HepG2 (cell line): ENCODE data around the gene CCNA2. TPM values are rescaled to one million over a fixed set of nuclear protein-coding genes. Genes with fewer than 3 reads are reported as not detected.

Experiments used
- GLI4 ChIP-seq: sonication (generic); formaldehyde crosslinking; IDR thresholded peaks from 2 replicates; pipeline ENCODE4 v1.5.1; 2020; ENCODE audit warnings: missing genetic modification reagents, mild to moderate bottlenecking, moderate library complexity, borderline replicate concordance
- KLF11 ChIP-seq: IDR thresholded peaks from 2 replicates; pipeline ENCODE4 v1.6.1; 2016; ENCODE audit warnings: missing compliant biosample characterization
- MTA3 ChIP-seq: sonication (generic); formaldehyde crosslinking; IDR thresholded peaks from 2 replicates; pipeline ENCODE4 v1.4.0; 2020; ENCODE audit warnings: missing genetic modification reagents
- NFKB2 ChIP-seq: sonication (generic); formaldehyde crosslinking; IDR thresholded peaks from 2 replicates; pipeline ENCODE4 v1.4.0; 2020; ENCODE audit warnings: missing genetic modification reagents, borderline replicate concordance
- PAXIP1 ChIP-seq: sonication (generic); formaldehyde crosslinking; conservative IDR thresholded peaks from 2 replicates; pipeline ENCODE4 v1.4.0; 2020; ENCODE audit warnings: mild to moderate bottlenecking, missing genetic modification reagents, moderate library complexity
- SMAD3 ChIP-seq: sonication (generic); formaldehyde crosslinking; IDR thresholded peaks from 2 replicates; pipeline ENCODE4 v1.4.0; 2020; ENCODE audit warnings: missing genetic modification reagents
- STAG1 ChIP-seq: sonication (generic); formaldehyde crosslinking; IDR thresholded peaks from 2 replicates; pipeline ENCODE4 v1.4.0; 2020; ENCODE audit warnings: missing genetic modification reagents
- STAT6 ChIP-seq: sonication (generic); formaldehyde crosslinking; IDR thresholded peaks from 2 replicates; pipeline ENCODE4 v1.4.0; 2020; ENCODE audit warnings: missing genetic modification reagents, mild to moderate bottlenecking, borderline replicate concordance
- ZNF264 ChIP-seq: sonication (generic); formaldehyde crosslinking; IDR thresholded peaks from 2 replicates; pipeline ENCODE4 v1.4.0; 2020; ENCODE audit warnings: missing genetic modification reagents
- ZNF772 ChIP-seq: sonication (generic); formaldehyde crosslinking; IDR thresholded peaks from 2 replicates; pipeline ENCODE4 v1.5.0; 2020; ENCODE audit warnings: mild to moderate bottlenecking, missing genetic modification reagents
- ZNF773 ChIP-seq: sonication (generic); formaldehyde crosslinking; IDR thresholded peaks from 2 replicates; pipeline ENCODE4 v1.4.0; 2020; ENCODE audit warnings: missing genetic modification reagents, borderline replicate concordance
- polyA plus RNA-seq, 8 experiments: library from polyadenylated mRNA; depleted of rRNA in 3 of 8; stranded (reverse) in 7 of 8; unstranded in 1 of 8; fragments of >200 nt; fragmentation: Illumina TruSeq in 4 of 8; extraction: Trizol in 4 of 8; gene quantifications; 2 replicates each; pipeline versions ENCODE4 v1.2.1 to v1.2.3, GENCODE V29; 2011 to 2016; ENCODE audit warnings: low read depth in 4 of 8, missing spikeins in 1 of 8, mixed read lengths in 1 of 8; ENCODE audit not compliant: insufficient read depth in 1 of 8
- total RNA-seq, 5 experiments: library from RNA; depleted of rRNA; stranded (reverse); fragments of >200 nt; fragmentation: Illumina TruSeq; extraction: Trizol; gene quantifications; 2 replicates each; pipeline ENCODE4 v1.2.3, GENCODE V29; 2016; ENCODE audit warnings: low read depth in 1 of 5
- TF ChIP-seq, protein P1 (sequence below): IDR thresholded peaks from 2 replicates; pipeline ENCODE4 v1.6.1; 2016

The CCNA2 gene
- total and polyA plus RNA-seq, 2 of the 13 experiments (the other 11 are each of a cell fraction or from before 2014, with no cell fraction given) = 31.3 to 105 TPM

GRCh38 chr4:121819216-121819965, 4.3 kb downstream of the CCNA2 start (continued):
- TF ChIP-seq STAT6 (CRISPR knock-in tag) (no peak), SMAD3 (no peak), NFKB2 (CRISPR knock-in tag) (no peak), GLI4 (CRISPR knock-in tag) (no peak), ZNF773 (CRISPR knock-in tag) (no peak), MTA3 (CRISPR knock-in tag) (no peak), KLF11 (CRISPR knock-in tag) (no peak), STAG1 (CRISPR knock-in tag) (no peak), ZNF772 (CRISPR knock-in tag) (no peak), ZNF264 (no peak), PAXIP1 (CRISPR knock-in tag) (no peak)
- TF ChIP-seq, protein P1, sequence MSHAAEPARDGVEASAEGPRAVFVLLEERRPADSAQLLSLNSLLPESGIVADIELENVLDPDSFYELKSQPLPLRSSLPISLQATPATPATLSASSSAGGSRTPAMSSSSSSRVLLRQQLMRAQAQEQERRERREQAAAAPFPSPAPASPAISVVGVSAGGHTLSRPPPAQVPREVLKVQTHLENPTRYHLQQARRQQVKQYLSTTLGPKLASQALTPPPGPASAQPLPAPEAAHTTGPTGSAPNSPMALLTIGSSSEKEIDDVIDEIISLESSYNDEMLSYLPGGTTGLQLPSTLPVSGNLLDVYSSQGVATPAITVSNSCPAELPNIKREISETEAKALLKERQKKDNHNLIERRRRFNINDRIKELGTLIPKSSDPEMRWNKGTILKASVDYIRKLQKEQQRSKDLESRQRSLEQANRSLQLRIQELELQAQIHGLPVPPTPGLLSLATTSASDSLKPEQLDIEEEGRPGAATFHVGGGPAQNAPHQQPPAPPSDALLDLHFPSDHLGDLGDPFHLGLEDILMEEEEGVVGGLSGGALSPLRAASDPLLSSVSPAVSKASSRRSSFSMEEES (CRISPR knock-in tag) = no peak
